ENCODE measurements around the gene FANCG.

The FANCG gene

GRCh38 chr9:35103660-35104191, 24.0 kb upstream of the FANCG start:
- DNase-seq (ENCODE audit: low spot score) = no peak

DNA sequence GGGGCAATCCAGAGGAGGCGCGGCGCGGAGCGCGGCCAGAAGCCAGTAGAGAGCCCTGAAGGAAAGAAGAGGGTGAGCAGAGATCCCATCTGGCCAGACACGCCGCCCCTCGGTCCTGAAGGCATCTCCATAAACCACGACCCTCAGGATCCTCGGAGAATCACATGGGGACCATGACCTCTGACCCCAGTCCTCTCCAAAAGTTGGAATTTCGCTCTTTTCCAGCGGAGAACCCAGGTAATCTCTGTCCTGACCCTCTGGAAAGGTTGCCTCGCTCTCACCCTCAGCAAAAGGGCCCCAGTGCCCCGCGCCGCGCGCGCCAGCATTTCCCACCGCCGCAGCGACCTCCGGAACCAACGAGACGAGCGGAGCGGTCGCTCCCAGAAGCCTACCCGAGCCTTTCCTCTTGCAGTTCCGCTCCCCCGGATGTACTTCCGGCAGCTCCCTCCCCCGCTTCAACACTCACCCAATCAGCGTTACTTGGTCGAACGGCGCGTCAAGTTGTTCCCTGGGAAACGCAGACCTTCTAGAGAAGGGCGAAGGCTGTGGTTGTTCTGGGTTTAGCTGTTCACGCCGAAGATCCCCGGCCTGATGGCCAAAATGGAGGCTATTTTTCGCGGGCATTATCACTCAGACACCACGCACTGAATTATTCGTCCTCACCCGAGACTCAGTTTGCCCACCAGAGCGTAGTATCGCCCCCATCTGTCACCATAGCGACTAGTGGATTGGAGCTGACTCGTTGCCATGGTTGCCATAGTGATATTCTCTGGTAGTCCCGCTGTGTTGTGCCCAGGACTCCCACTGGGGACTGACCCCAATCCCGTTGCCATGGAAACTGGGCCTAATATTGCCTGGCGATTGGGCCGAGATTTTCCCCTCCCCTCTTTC, 23.3 kb upstream of the FANCG start, which contains the start of gene STOML2:
Gene STOML2, minus strand, starts transcription at position 363 of the 891 bp plus-strand sequence. Its CDS starts 37 bp downstream, at position 326.
- peak; percentile 97 for DNase-seq (ENCODE audit: low spot score)

GRCh38 chr9:35102465-35102768, 22.7 kb upstream of the FANCG start:
- DNase-seq (ENCODE audit: low spot score) = no peak

DNA sequence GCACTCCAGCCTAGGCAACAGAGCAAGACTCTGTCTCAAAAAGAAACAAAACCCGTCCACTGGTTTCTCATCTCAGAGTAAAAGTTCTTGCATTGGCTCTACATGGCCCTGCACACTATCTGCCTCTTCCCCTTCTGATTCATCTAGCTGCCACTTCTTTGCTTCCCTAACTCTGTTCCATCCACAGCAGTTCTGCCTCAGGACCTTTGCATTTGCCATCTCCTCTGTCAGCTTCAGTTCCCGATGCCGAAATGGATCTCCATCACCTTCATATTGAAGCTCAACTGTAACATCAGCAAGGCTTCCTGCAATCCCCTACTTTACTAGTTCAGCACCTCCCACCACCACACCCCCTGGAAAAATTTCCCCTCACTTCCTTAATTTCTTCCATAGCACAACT, 17.8 kb upstream of the FANCG start:
- DNase-seq (ENCODE audit: low spot score) = no peak

DNA sequence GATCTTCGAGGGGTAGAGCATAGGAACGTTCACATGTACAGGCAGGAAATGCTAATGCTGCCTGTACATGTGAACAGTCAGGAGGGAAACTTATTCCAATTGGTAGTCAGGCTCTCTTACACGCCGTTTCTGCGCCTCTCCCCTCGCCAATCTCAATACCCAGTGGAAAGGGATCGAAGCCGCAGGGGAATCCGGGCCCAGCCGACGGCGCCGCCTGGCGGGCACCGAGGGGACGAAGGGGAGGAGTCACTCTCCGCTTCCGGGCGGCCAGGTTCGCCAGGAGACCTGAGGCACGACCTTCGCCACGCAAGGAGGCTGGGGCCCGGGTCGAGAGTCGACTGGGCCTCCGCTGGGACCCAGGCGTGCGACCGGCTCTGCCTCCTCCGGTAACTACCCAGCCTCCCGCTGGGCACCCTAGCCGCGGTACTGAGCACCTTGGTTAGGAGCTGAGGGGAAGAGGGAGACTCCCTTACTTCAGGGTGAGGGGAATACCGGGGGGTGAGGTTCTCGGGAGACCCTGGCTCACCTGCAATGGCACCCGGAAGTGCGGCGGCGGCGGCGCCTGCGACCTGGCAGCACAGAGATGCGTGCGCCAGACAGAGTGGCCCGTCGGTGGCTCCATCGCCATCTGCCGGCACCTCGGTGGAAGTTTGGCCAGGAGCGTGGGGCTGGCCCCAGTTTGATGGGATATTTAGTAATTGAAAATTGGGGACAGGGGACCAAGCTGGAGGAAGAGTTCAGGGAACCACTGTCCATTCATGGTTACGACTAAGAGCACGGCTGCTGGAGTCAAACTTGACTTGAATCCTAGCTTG, 16.5 kb upstream of the FANCG start, which contains the start of gene PIGO:
Gene PIGO, minus strand, starts transcription at position 557 of the 815 bp plus-strand sequence. CDS start 1,026 bp downstream, outside the sequence.
- peak; percentile 83 for DNase-seq (ENCODE audit: low spot score)

GRCh38 chr9:35091536-35091935, 11.8 kb upstream of the FANCG start:
- DNase-seq (ENCODE audit: low spot score) = no peak

DNA sequence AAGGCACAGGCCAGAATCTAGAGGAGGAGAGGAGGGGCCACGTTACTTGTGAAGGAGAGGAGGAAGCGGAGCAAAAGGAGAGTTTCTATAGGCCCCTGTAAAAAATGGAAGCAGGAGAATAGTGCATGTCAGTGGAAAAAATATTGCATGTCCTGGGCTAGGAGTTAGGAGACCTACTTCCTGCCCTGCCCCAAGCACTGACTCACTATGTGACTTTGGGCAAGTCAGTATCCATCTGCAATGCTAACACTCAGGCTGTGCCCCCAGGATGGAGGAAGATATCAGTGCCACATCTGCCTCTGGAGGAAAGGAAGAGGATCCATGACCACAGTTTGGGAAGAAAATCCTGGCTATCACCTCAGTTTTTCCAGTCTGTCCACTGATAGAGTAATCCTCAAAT, 9.7 kb upstream of the FANCG start:
- DNase-seq (ENCODE audit: low spot score) = no peak

GRCh38 chr9:35085078-35085477, 5.3 kb upstream of the FANCG start:
- DNase-seq (ENCODE audit: low spot score) = no peak

DNA sequence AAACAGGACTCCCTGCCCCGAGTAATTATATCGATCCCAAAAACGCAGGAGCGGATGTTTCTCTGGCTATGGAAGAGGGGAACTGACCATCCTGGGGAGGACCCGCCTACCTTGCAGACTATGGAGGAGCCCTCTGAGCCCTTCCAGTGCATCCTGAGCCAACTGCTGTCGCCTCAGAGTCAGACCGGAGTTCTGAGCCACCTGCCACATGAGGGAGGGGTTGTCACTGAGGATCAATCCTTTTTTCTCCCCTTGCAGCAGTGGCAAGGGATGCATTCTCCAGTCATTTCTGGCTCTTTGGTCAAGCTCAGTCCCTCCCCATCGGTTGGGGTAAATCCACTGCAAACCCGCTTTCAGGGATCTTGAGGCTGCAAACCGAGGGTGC, 709 bp downstream of the FANCG start:
- DNase-seq (ENCODE audit: low spot score) = no peak

DNA sequence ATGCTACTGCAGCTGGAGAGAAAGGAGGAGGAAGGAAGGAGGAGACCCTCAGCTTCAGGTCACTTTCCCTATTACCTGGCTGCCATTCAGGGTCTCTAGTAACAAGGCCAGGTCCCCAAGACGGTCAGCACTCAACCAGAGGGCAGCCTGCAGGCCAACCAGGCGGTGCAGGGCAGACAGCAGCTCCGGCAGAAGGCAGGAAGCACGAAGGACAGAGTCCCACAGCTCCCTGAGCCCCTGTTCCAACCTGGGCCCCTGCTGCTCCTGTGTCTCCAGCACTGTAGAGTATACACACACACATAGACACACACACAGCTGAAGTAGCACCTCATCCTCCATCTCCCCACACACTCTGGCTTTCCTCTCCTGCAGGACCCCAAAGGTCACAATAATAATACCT, 1.7 kb downstream of the FANCG start:
- no peak for DNase-seq (ENCODE audit: low spot score)

GRCh38 chr9:35076848-35077247, 2.9 kb downstream of the FANCG start:
- no peak for DNase-seq (ENCODE audit: low spot score)

DNA sequence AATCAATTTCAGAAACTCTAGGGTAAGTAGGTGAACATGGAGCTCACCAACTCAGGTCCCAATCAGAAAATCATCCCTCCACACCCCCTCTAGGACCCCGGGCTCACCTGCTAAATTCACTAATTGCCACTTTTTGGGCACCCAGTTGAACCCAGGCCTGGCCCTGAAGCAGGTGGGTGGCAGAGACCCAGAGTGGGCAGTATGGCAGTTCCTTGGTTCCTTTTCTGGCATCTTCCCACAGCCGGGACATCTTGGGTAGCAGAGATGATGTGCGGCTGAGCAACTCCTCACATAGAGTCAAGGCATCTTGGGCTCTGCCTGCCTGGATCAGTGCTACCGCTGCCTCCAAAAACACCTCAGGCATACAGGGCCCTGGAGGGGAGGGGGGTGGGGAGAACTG, 4.4 kb downstream of the FANCG start:
- no peak for DNase-seq (ENCODE audit: low spot score)

DNA sequence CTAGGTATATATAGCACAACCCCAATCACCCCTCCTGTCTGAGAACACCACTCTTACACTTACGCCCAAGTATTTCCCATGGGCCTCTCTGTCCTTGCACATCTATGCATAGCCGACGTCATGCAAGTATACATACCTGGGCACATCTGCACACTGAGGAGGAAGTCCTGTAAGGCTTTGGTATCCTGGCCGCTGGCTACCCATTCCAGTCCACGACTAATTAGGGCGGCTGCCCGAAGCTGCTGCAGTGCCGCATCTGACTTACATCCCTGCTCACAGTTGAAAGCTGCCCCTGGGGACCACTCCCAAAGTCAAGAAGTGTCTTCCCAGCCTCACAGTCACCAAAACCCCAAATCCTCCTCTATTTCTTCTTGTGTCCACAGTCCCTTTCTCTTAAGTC, 5.0 kb downstream of the FANCG start:
- DNase-seq (ENCODE audit: low spot score) = no peak

- DNase-seq (ENCODE audit: low spot score) = no peak
Observed at GRCh38 chr9:35074141-35074540, 5.6 kb downstream of the FANCG start.

GRCh38 chr9:35073279-35073612, 6.5 kb downstream of the FANCG start:
- DNase-seq (ENCODE audit: low spot score) = no peak

- DNase-seq (ENCODE audit: low spot score) = peak; percentile 99
Observed at GRCh38 chr9:35072461-35073278, 7.1 kb downstream of the FANCG start, which contains the start of gene VCP. Gene VCP (minus strand): TSS chr9:35072625. CDS start chr9:35072353, 272 bp downstream.

DNA sequence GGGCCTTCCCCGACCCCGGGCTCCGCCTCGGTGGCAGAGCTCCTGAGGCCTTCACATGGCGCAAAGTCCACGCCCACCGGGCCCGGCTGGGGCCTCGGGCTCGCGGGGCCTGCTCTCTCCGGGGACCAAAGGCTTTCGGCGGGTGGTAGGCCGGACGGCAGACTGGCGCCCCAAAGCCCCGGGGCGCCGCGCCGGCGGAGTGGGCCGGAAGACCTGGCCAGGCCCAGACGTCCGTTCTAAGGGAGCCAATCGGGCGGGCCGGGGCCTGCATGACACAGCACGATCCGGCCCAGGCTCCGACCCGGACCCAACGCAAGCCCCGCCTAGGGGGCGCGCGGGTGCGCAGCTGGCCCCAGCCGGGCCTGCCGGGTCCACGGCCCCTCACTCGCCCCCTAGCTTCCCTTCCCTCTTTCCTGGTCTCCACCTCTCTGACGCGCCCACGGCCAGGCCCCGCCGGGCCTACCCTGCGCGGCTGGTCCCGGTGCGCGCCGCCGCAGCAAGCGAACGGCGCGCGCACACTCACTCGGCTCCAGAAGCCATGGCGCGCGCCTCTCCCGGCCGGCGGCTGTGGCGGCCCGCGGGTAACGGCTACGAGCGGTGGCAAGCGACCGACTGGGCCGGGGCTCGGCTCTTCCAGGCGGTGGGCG, 7.8 kb downstream of the FANCG start:
- DNase-seq (ENCODE audit: low spot score) = peak; percentile 64

DNA sequence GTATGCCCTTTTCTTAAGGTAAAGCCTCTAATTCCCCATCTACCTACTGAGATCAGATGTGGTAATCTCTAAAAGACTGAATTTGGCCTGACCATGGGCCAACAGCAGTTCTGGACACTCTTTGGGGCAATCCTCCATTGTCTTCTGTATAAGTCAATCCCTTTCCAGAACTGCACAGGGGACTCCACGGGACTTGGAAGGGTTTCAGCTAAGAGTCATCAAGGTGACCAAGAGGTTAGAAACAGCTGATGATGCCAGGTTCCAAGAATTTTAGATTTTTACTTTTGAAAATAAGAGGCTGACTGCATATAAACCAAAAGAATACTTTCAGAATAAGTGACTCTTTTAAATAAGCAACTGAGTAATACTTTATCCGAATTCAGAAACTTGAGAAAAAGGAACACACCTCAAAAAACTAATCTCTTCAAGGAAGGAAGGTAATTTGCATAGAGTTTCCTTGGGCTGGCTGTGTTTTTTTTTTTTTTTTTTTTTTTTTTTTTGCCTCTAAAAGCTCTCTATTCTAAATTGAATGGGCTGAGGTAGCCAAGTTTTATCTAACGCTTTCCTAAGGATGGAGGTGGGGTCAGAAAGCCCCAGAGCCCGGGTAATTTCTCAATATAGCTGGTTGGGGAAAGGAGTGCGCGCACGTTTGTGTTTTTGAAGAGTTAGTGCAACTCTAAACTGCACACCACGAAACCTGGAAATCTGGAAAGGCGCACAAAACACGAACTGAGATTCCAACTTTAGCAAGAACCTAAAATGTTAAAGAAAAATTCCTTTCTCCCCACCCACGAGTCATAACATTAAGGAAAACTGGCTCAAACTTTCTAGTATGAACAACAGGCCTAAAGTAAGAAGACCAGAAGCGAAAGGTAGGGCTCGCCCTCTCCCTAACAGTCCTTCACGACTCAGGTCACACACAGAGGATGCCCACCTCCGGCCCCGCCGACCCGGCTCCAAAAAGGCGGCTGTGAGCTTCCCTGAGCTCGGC, 8.6 kb downstream of the FANCG start:
- DNase-seq (ENCODE audit: low spot score) = no peak

DNA sequence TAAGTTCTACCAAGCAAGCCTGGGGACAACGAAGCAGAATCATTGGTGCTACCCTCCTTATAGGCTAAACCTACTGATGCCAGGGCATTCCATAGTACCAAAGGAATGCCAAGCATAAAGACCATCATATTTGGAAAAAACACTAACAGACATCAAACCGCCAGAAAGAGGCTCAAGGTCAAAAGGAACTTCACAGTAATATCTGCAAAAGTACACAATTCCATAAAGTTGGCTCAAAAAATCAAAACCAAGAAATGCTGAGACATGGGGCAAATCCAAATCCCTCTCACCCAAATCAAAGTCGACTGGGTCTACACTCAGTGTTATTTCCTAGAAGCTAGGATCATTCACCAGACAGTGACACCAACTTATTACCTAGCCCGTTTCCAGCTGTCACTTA, 10.7 kb downstream of the FANCG start:
- no peak for DNase-seq (ENCODE audit: low spot score)

DNA sequence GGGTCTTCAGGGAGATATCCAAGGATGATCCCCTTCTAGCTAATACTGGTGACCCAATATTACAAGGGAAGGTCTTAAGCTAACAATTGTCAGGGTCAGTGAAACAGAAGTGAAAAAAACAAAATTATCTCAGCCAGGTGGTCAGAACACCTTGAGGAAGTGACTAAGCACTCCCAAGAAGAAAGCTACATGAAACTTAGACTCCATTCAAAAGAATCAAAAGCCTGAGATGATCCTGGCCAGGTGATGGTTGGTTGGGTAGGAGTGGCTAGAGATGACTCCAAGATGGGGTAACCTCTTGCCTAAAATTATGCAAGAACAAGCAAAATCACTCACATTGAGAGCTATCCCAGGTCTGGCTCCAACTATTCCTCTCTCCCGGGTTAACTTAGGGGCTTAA, 12.7 kb downstream of the FANCG start:
- no peak for DNase-seq (ENCODE audit: low spot score)
